OCI-LY3 (cell line): Measurements from ENCODE around the gene PTX4.

Source experiments
- H2AFZ ChIP-seq: fragments of 200-600, 300-600 bp; shearing (Covaris generic); 2 replicates; pipeline ENCODE4 v1.6.0; 2014; ENCODE audit warnings: antibody characterized with exemption, low read depth, low read length
- H3K27ac ChIP-seq: fragments of 200-600, 300-600 bp; sonication (generic); 2 replicates; pipeline ENCODE4 v1.5.1; 2014; ENCODE audit warnings: mild to moderate bottlenecking, low read length, moderate library complexity, mixed read lengths
- H3K27me3 ChIP-seq: fragments of 200-600, 300-600 bp; sonication (generic); 2 replicates; pipeline ENCODE4 v1.6.1; 2014; ENCODE audit warnings: low read depth, low read length, mixed read lengths
- H3K36me3 ChIP-seq: fragments of 200-600, 300-600 bp; sonication (generic); replicated peaks from 2 replicates; pipeline ENCODE3; 2014; ENCODE audit warnings: low read depth, low read length, mixed read lengths
- H3K4me1 ChIP-seq: fragments of 300-600, 200-600 bp; sonication (generic); 2 replicates; pipeline ENCODE4 v1.6.1; 2014; ENCODE audit warnings: low read length, mixed read lengths
- H3K4me2 ChIP-seq: fragments of 200-600, 300-600 bp; sonication (generic); 2 replicates; pipeline ENCODE4 v1.6.1; 2014; ENCODE audit warnings: low read length, mixed read lengths
- H3K4me3 ChIP-seq: fragments of 300-600, 200-600 bp; sonication (generic); 2 replicates; pipeline ENCODE4 v1.5.1; 2014; ENCODE audit warnings: antibody characterized with exemption, mild to moderate bottlenecking, low read length, moderate library complexity
- H3K79me2 ChIP-seq: fragments of 300-600, 200-600 bp; shearing (Covaris generic); 2 replicates; pipeline ENCODE4 v1.6.1; 2014; ENCODE audit warnings: mild to moderate bottlenecking, low read length, mixed read lengths
- H3K9ac ChIP-seq: fragments of 300-600, 200-600 bp; shearing (Covaris generic); 2 replicates; pipeline ENCODE4 v1.6.0; 2014; ENCODE audit warnings: mild to moderate bottlenecking, low read length, moderate library complexity
- H3K9me3 ChIP-seq: fragments of 200-600, 300-600 bp; shearing (Covaris generic); 2 replicates; pipeline ENCODE4 v1.6.1; 2014; ENCODE audit warnings: low read length, mixed read lengths; ENCODE audit not compliant: insufficient read depth
- H4K20me1 ChIP-seq: fragments of 200-600, 300-600 bp; sonication (generic); 2 replicates; pipeline ENCODE4 v1.6.1; 2016; ENCODE audit warnings: low read length, mixed read lengths; ENCODE audit not compliant: insufficient read depth
- CTCF ChIP-seq: fragments of 200-600, 300-600 bp; sonication (generic); IDR thresholded peaks from 2 replicates; pipeline ENCODE4 v1.5.1; 2014; ENCODE audit warnings: antibody characterized with exemption, low read length, low read depth
- EZH2phosphoT487 ChIP-seq: fragments of 200-600 bp; shearing (Covaris generic); IDR thresholded peaks from 2 replicates; pipeline ENCODE4 v1.6.1; 2018; ENCODE audit warnings: antibody characterized with exemption, mixed run types, low read depth

Gene PTX4

DNA sequence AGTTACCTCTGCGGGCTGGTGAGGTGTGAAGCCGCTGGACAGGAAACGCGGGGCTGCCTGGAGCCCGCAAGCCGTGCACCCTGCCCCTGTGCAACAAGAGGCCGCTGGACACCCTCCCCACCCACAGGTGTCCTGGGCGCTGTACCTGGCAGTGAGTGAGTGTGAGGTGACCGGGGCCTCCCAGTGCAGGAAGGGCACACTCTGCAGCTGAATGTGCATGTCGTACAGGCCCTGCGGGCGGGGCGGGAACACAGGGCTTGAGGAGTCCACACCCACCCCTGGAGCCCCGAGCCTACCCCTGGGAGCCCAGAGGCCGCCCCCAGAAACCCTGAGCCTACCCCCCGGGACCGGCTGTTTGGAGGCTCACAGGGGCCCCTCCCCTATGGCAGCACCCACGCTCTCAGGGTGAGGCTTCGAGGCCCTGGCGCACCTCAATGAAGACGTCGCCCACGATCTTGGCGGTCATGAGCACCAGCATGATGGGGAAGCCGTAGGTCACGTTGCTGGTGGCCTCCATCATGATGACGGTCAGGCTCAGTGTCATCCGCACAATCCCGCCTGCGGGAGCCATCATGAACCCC is 40.1 kb downstream of the PTX4 start:
- no peak overlapping the region for H3K4me2 ChIP-seq
- no peak overlapping the region for H3K27ac ChIP-seq
- H3K9me3 ChIP-seq, result no peaks in the 10 kb centered on the region
- H3K4me3 ChIP-seq, result no peak overlapping the region
- TF ChIP-seq EZH2phosphoT487 (no peak), CTCF (no peak)
- no peaks in the 10 kb centered on the region for H3K27me3 ChIP-seq
- H3K9ac ChIP-seq, result no peak overlapping the region
- no peaks in the 10 kb centered on the region for H3K36me3 ChIP-seq
- H3K79me2 ChIP-seq, result no peaks in the 10 kb centered on the region
- H2AFZ ChIP-seq, result no peak overlapping the region
- no peaks in the 10 kb centered on the region for H3K4me1 ChIP-seq
- no peaks in the 10 kb centered on the region for H4K20me1 ChIP-seq

DNA sequence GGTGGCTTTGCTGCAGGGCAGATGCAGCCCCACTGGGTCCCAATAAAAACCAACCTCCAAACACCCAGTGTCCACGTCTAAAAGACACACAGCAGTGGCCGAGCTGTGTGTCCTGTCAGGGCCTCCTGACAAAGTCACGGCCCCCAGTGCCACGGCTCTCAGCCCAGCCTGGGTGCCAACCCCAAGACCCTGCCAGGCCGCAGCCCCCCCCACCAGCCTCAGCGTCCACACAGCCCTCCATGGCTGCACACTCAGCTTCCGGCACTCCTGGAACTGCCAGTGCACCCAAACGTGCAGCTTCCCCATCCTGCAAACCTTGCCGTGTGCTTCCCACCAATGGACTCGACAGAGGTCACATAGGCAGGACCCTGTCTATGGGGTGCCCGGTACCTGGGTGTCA is 40.8 kb downstream of the PTX4 start:
- Histone ChIP-seq H3K4me3 (no peak overlapping the region), H3K4me1 (no peaks in the 10 kb centered on the region), H2AFZ (no peak overlapping the region), H3K27ac (no peak overlapping the region), H3K36me3 (no peaks in the 10 kb centered on the region), H3K9ac (no peak overlapping the region), H3K79me2 (no peaks in the 10 kb centered on the region), H3K9me3 (no peaks in the 10 kb centered on the region), H3K27me3 (no peaks in the 10 kb centered on the region), H3K4me2 (no peak overlapping the region), H4K20me1 (no peaks in the 10 kb centered on the region)
- TF ChIP-seq EZH2phosphoT487 (no peak), CTCF (no peak)

DNA sequence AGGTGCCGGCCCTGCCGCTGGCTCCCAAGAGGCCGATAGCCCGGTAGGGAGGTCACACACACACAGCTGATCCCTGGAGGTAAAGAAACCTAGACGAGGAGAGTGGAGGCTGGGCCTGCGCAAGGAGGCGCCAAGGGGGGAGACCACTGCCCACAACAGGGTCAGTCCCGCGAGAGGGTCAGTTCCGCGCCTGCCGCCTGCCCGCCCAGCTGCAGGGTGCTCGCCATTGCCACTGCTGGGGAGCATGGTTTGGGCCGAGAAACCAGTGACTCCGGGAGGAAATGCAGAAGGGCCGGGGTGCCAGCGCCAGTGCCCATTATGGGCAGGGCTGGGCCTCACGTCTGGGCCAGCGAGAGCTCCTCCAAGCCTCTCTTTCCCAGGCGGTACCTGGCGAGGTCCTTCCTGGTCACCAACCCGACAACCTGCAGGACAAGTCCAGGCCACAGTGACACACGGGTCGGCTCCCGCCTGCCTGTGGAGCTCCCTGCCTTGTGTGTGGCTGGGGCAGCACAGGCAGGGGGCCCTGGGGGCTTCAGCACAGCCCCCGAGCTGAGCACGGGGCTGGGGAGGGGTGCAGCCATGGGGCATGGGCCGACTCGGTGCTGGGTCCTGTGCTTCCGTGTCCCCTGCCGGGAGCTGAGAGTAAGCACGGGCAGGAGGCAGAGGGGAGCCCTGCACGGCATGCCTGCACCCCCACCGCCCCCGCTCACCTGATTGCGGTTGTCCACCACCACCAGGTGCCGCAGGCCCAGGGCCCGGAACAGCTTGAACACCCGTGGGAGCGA is 42.3 kb downstream of the PTX4 start:
- Histone ChIP-seq H3K4me2 (no peak overlapping the region), H3K27ac (no peak overlapping the region), H3K27me3 (no peaks in the 10 kb centered on the region), H3K9ac (no peak overlapping the region), H3K9me3 (no peaks in the 10 kb centered on the region), H3K4me3 (no peak overlapping the region), H2AFZ (no peak overlapping the region), H3K36me3 (no peaks in the 10 kb centered on the region), H4K20me1 (no peaks in the 10 kb centered on the region), H3K4me1 (no peaks in the 10 kb centered on the region), H3K79me2 (no peaks in the 10 kb centered on the region)
- TF ChIP-seq EZH2phosphoT487, result no peak
- TF ChIP-seq CTCF, result no peak

DNA sequence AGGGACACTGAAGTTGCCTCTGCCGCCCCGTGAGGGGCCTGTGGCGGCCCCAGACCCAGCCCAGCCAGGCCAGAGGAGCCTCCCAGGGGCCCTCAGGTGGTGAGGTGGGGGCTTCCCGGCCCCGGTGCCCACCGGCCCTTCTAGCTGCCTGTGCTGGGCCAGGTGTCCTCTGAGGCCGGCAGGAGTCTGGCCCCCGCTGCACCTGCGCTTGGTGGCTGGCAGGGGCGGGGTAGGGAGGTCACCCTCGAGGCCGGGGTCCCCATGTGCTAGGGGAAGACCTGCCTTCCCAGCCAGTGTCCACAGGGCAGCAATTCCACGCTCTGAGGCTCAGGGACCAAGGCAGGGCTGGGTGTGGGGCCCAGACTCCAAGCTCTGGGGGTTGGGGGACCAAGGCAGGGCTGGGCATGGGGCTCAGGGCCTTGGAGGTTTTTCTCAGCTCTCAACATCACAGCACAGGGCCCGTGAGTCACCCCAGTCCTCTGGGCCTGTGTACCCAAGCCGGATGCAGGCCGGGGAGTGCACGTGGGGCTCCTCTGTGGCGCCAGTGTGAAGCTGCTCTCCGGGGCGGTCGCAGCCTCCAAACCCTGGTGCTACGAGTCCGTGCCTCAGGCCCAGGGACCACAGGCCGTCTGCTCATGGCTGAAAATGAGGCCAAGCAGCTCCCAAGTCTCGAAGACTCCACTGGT is 43.1 kb downstream of the PTX4 start:
- Histone ChIP-seq H2AFZ (no peak overlapping the region), H3K9ac (no peak overlapping the region), H3K79me2 (no peaks in the 10 kb centered on the region), H3K4me2 (no peak overlapping the region), H3K4me3 (no peak overlapping the region), H4K20me1 (no peaks in the 10 kb centered on the region), H3K4me1 (no peaks in the 10 kb centered on the region), H3K36me3 (no peaks in the 10 kb centered on the region), H3K27me3 (no peaks in the 10 kb centered on the region), H3K27ac (no peak overlapping the region), H3K9me3 (no peaks in the 10 kb centered on the region)
- TF ChIP-seq EZH2phosphoT487 (no peak), CTCF (no peak)
